ENCODE results near the gene GPR39.

Gene GPR39

GRCh38 chr2:132651115-132652045, 234.8 kb downstream of the GPR39 start:
- DNase-seq: no peak

GRCh38 chr2:132652474-132652873, 235.9 kb downstream of the GPR39 start:
- no peak for DNase-seq

DNA sequence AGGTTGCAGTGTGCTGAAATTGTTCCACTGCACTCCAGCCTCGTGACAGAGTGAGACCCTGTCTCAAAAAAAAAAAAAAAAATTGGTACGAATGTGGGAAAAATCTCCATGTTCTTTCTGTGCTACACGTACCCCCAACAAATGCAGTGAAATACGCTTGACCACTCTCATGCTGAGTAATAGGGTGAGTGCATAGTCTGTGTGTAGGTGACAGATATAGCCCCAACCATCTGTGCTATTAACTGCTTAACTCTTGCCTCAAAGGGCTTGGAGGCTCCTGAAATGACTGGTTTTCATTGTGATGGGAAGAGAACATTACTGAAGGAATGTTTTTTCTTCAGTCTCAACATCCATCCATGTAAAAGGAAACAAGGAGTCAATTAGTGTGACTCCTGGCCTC, 237.7 kb downstream of the GPR39 start:
- DNase-seq: no peak

DNA sequence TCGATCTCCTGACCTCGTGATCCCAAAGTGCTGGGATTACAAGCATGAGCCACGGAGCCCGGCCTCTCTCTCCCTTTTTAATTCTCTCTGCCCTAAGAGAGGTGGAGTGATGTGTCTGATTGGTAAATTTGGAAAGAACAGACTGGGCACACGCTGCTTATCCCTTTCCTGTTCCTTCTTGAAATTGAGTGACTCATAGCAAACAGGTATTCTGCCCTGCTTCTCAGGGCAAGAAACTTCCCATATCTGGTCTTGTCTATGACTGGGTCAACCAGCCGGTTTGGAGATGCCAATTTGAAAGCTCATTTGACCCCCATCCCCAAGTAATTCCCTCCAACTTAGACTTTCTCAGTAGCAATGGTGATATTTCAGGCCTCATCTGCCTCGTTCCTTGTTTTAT, 238.4 kb downstream of the GPR39 start:
- no peak for DNase-seq

GRCh38 chr2:132656266-132656975, 239.8 kb downstream of the GPR39 start:
- no peak for DNase-seq

GRCh38 chr2:132659331-132659730, 242.7 kb downstream of the GPR39 start:
- DNase-seq: no peak

DNA sequence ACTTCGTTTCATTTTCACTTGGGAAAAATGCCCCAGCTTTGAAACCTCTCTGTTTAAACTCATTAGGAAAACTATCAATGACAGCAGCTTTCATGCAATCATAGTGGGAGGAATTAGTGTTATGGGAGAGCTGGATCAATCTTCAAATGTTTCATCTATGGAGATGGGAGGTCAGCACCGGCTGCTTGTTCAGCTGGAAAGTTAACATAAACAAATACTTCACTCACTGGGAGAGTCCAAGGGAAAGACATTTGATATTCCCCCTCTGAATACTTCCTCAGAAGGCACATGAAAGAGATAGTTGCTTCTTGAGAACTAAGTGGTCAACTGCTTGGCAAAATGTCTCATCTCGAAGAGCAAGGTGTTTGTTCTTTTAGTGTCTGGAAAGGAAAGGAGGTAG, 246.1 kb downstream of the GPR39 start:
- DNase-seq: no peak

DNA sequence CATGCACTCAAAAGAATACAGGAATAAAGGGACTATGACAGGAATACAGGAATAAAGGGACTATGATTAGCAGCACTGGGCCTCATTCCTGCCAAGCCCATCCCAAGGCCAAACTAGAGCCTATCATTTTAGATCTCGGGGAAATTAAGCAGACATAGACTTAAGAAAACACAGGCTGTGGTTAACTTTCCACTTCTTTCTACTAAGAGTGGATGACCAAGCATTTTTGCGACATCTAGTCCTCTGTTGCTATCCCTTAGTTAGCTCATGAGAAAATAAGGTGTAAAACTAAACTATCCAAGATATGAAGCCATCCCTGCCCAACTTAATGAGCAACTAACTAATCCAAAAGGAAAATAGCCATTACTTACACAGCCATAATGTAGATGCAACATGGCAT, 247.5 kb downstream of the GPR39 start:
- no peak for DNase-seq

DNA sequence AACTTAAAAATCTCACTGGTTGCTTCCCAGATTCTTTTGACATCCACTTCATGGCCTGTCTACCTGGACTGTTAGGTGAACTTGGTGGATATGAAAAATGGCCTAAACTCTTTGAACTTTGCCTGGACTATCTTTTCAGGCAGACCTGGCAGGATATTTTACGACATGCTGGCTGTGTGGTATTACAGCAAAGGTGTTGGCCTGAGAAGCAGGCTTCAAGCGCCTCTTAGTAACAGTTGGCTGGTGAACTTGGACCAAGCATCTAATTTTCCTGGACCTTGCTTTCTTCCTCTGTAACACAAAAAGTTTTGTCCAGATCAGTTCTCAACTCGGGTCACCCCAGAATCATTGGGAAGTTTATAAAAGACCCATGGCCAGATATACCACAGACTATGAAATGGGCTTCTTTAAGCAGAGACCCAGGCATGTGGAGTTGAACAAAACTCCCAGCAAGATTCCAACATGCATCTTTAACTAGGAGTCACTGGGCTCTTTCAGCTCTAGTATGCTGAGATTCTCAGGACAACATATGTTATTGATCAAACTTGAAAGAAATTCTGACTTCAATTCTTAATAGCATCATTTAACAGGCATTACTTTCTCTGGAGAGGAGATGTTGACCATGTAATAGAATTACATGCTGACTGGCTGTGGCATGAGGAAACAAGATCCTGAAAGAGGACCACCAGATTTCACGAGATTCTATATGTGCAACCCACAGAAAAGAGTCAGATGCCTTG, 249.0 kb downstream of the GPR39 start:
- DNase-seq: no peak

DNA sequence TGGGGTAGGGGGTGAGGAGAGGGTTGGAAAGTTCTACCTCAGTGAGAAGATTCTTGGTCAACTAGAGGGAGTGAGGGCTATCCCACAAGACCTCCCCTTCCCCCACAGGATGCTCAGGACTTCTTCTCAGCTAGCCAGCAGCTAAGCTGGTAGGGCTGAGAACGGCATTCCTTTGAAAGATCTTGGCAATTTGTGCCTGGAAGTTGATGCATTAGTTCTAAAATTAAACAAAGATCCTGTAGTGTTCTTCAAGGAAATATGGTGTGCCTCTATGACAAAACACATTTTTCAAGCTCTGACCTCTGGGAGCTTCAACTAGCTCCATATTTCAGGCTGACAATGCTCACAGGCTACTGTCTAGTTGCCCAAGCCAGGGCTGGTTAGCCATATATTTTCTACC, 251.1 kb downstream of the GPR39 start:
- no peak for DNase-seq

DNA sequence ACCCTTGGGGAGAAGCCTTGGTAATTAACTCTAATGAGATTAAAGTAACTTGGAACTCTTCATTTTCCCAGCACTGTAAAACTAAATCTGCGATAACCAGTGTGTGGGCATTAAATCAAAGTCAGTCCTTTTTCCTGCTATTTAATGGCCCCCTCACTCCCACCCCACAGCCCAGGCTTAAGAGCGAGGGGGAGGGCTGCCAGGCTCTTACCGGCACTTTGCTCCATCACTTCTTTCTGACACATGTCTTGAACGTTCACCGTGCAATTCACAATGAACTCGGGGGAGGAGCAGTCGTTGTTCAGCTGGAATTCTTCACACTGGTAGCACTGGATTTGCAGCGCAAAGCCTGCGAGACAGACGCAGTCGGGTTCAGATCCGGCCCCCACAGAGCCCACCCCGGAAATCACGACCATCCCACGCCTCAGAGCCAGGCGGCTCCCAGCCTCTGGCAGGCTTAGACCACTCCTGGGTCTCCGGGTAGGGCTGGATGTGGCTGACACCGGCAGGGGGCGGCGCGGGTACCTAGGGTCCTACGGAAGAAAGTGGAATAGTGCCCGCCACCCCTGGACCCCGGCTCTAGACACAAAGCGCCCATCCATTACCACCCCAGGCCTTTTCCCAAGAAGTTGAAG, 251.7 kb downstream of the GPR39 start:
- DNase-seq: no peak

- DNase-seq: no peak
These were observed 252.6 kb downstream of the GPR39 start for GRCh38 chr2:132668987-132669907.

DNA sequence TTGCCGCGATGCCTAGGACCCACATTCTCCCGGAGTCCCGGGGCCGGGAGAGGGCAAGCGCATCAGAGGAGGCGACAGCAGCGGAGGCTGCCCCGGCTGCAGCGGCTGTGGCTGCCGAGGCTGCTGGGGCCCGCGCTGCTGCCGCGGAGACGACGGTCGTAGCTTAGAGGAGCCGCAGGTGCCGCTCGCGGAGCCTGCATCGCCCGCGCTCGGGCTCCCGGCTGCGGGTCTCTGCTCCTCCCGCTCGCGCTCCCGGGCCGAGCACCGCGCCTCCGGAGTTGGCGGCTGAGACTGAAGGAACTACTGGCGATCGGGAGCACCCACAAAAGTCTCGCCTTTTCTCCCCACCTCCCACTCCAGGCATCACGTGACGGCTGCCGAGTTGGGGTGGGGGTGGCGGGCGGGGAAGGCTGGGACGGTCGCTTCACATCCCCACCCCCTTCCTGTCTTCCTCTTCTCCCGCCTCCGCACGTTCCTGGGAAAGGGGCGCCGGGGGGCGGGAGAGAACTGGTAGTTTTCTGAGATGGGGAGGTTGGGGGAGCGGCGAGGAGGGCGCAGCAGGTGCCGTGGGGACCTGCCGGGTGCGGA, 253.4 kb downstream of the GPR39 start, which contains the start of gene LYPD1:
LYPD1 (minus strand) TSS at position 298 of the 588 bp plus-strand sequence; CDS start at position 25, 273 bp downstream.
- no peak for DNase-seq

- DNase-seq: no peak
These were observed 254.0 kb downstream of the GPR39 start for GRCh38 chr2:132670496-132671150.

- no peak for DNase-seq
These were observed 254.7 kb downstream of the GPR39 start for GRCh38 chr2:132671151-132671835.

- no peak for DNase-seq
These were observed 260.4 kb downstream of the GPR39 start for GRCh38 chr2:132676999-132677398.

DNA sequence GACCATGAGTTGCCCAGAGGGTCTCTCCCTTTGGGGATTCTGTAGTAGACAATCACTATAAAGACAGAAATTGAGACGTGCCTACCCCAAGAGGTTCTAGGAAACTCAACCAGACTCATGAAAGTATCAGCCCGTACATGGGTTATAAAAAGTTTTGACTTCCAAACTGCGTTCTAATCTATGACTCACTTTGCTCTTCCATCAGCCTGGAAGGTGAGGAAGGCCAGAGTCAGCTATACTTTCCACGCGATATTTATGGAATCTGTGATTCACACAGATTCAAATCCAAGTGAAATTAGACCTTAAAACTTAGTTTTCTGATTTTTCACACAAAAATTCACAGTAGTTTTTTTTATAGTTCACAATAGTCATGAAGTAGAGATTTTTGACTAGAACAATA, 261.1 kb downstream of the GPR39 start:
- DNase-seq: no peak

DNA sequence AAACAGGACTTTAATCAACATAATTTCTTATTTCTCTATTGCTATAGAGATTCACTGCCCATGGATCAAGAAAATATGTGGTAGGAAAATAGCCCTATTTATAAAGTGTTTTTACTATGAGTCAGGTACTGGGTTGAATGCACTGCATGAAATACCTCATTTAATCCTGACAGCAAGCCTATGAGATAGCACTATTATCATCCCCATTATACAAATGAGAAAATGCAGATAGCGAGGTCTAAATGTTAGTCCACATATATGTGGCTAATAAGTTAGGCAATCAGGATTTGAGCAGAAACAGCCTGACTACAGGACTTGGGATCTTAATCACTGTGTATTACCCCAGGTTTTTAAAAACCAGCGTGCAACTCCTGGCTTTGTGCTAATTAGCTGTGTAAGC, 261.9 kb downstream of the GPR39 start:
- DNase-seq: no peak

DNA sequence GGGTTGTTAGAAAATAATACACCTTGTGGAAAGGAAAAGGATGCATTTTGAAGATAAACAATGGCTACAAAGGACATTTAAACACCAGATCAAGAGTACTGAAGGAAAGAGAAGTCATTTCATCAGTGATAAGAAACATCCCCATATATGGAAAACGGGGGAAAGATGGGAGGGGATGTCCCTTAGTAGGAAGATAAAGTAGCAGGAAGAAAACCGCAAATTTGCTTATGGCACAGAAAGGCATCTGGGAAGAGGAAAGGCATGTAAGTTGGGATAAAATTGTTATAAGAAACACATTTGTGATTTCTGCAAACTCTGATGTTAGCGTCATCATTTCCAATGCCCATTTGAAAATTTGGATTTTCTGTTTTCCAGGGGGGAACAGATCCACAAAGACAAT, 263.9 kb downstream of the GPR39 start:
- DNase-seq: no peak

GRCh38 chr2:132681766-132682165, 265.2 kb downstream of the GPR39 start:
- DNase-seq: no peak

Data from NK-92 treated with Interleukin-12 subunit alpha and Interleukin-12 subunit beta, amount 100 ng/mL, for 24 hours (cell line).